Measurements from ENCODE around the gene TMEM17.

GRCh38 chr2:62462211-62462610 lies 43.8 kb downstream of the TMEM17 start:
- TF ChIP-seq ZNF274 (IDR thresholded peaks at IDR 0.05; ENCODE audit: low read depth, low read length): no peak
- TF ChIP-seq SUZ12 (IDR thresholded peaks at IDR 0.05; ENCODE audit: extremely low read depth, insufficient read depth, insufficient read length): no peak
